OCI-LY1 (cell line): Measurements from ENCODE around the gene CEP95.

Experiments
- H2AFZ ChIP-seq: fragments of 200-600 bp; sonication (generic), shearing (Covaris generic); 2 replicates; pipeline ENCODE4 v1.6.0; 2014; ENCODE audit warnings: antibody characterized with exemption, mild to moderate bottlenecking, low read length
- H3F3A ChIP-seq: fragments of 200-600 bp; sonication (generic), shearing (Covaris generic); 2 replicates; pipeline ENCODE4 v1.6.0; 2014; ENCODE audit warnings: mild to moderate bottlenecking, antibody characterized with exemption, low read length, moderate library complexity; ENCODE audit not compliant: insufficient read depth
- H3K27ac ChIP-seq: fragments of 200-600 bp; sonication (generic); 2 replicates; pipeline ENCODE4 v1.5.1; 2014; ENCODE audit warnings: low read length, mixed run types, mild to moderate bottlenecking, low read depth; ENCODE audit not compliant: poor library complexity, severe bottlenecking
- H3K27me3 ChIP-seq: fragments of 200-600 bp; sonication (generic); 2 replicates; pipeline ENCODE4 v1.6.0; 2014; ENCODE audit warnings: antibody characterized with exemption, mild to moderate bottlenecking, low read length, moderate library complexity; ENCODE audit not compliant: insufficient read depth
- H3K36me3 ChIP-seq: fragments of 200-600 bp; sonication (generic); 2 replicates; pipeline ENCODE4 v1.6.1; 2014; ENCODE audit warnings: mild to moderate bottlenecking, antibody characterized with exemption, low read length, moderate library complexity, mixed read lengths; ENCODE audit not compliant: insufficient read depth
- H3K4me1 ChIP-seq: fragments of 200-600 bp; sonication (generic); 2 replicates; pipeline ENCODE4 v1.5.1; 2014; ENCODE audit warnings: mild to moderate bottlenecking, low read length, moderate library complexity; ENCODE audit not compliant: insufficient read depth, severe bottlenecking
- H3K4me2 ChIP-seq: fragments of 200-600 bp; sonication (generic), shearing (Covaris generic); 2 replicates; pipeline ENCODE4 v1.6.1; 2014; ENCODE audit warnings: low read length
- H3K4me3 ChIP-seq: fragments of 200-600 bp; sonication (generic); 2 replicates; pipeline ENCODE4 v1.5.1; 2014; ENCODE audit warnings: low read length, low read depth, mild to moderate bottlenecking, mixed read lengths; ENCODE audit not compliant: poor library complexity, severe bottlenecking
- H3K79me2 ChIP-seq: fragments of 200-600 bp; shearing (Covaris generic); 2 replicates; pipeline ENCODE4 v1.6.1; 2016; ENCODE audit warnings: mixed run types, low read length, mixed read lengths; ENCODE audit not compliant: insufficient read depth
- H3K9ac ChIP-seq: fragments of 200-600 bp; sonication (generic), shearing (Covaris generic); 2 replicates; pipeline ENCODE4 v1.6.1; 2014; ENCODE audit warnings: mild to moderate bottlenecking, low read length, mixed read lengths
- H3K9me2 ChIP-seq: fragments of 200-600 bp; sonication (generic), shearing (Covaris generic); 2 replicates; pipeline ENCODE4 v1.6.1; 2014; ENCODE audit warnings: low read depth, mild to moderate bottlenecking, low read length, mixed read lengths
- H3K9me3 ChIP-seq: fragments of 200-600 bp; shearing (Covaris generic); 2 replicates; pipeline ENCODE4 v1.6.1; 2014; ENCODE audit warnings: low read length, mixed read lengths
- H4K20me1 ChIP-seq: fragments of 200-600 bp; sonication (generic), shearing (Covaris generic); 2 replicates; pipeline ENCODE4 v1.6.0; 2016; ENCODE audit warnings: mild to moderate bottlenecking, low read length; ENCODE audit not compliant: insufficient read depth
- CTCF ChIP-seq: fragments of 200-600 bp; sonication (generic), shearing (Covaris generic); IDR thresholded peaks from 2 replicates; pipeline ENCODE4 v1.5.1; 2017; ENCODE audit warnings: mild to moderate bottlenecking, antibody characterized with exemption, low read length, moderate library complexity, mixed read lengths
- EZH2 ChIP-seq: fragments of 200-600 bp; sonication (generic), shearing (Covaris generic); IDR thresholded peaks from 2 replicates; pipeline ENCODE4 v1.8.0; 2017; ENCODE audit warnings: borderline replicate concordance, mixed run types, mild to moderate bottlenecking, antibody characterized with exemption, low read length, moderate library complexity, mixed read lengths

Gene CEP95

GRCh38 chr17:64546716-64547115 lies 39.9 kb downstream of the CEP95 start:
- no peaks in the 10 kb centered on the region for H3K9me2 ChIP-seq
- no peaks in the 10 kb centered on the region for H3K4me1 ChIP-seq
- no peak overlapping the region for H3K4me3 ChIP-seq
- no peaks in the 10 kb centered on the region for H3K79me2 ChIP-seq
- no peaks in the 10 kb centered on the region for H3K27me3 ChIP-seq
- no peak overlapping the region for H3K9ac ChIP-seq
- no peaks in the 10 kb centered on the region for H4K20me1 ChIP-seq
- no peak overlapping the region for H3K4me2 ChIP-seq
- TF ChIP-seq EZH2 (no peak), CTCF (no peak)
- H3K27ac ChIP-seq: no peak overlapping the region
- peaks cover 44% of the 10 kb centered on the region; the same call in 1 of the 2 replicates for H3K36me3 ChIP-seq
- H2AFZ ChIP-seq: no peak overlapping the region
- no peaks in the 10 kb centered on the region for H3K9me3 ChIP-seq
- no peaks in the 10 kb centered on the region for H3F3A ChIP-seq

DNA sequence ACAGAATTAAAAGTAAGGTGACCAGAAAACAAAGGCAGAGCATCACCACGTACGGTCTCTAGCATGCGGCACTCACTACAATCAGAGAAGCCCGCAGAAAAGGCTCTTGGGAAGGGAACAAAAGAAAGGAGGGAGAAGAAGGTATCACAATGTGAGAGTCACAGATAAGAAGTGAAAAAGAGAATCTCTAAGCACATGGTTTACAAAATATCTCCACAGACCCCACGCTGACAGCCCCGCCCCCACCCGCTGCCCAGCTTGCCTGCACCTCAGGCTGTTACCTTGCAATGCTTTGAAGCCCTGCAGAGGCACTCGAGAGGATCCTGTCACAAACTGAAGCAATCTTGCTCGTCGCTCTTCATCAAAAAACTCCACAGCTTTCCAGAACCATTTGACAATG lies 40.5 kb downstream of the CEP95 start:
- Histone ChIP-seq H3K4me2 (no peak overlapping the region), H2AFZ (no peak overlapping the region), H3K4me1 (no peaks in the 10 kb centered on the region), H3K79me2 (no peaks in the 10 kb centered on the region), H3K27me3 (no peaks in the 10 kb centered on the region), H3K9me3 (no peaks in the 10 kb centered on the region), H3K27ac (no peak overlapping the region), H3K4me3 (no peak overlapping the region), H3K9me2 (no peaks in the 10 kb centered on the region), H3K36me3 (peaks cover 40% of the 10 kb centered on the region; the same call in 1 of the 2 replicates), H4K20me1 (no peaks in the 10 kb centered on the region), H3K9ac (no peak overlapping the region), H3F3A (no peaks in the 10 kb centered on the region)
- no peak for TF ChIP-seq EZH2
- no peak for TF ChIP-seq CTCF

DNA sequence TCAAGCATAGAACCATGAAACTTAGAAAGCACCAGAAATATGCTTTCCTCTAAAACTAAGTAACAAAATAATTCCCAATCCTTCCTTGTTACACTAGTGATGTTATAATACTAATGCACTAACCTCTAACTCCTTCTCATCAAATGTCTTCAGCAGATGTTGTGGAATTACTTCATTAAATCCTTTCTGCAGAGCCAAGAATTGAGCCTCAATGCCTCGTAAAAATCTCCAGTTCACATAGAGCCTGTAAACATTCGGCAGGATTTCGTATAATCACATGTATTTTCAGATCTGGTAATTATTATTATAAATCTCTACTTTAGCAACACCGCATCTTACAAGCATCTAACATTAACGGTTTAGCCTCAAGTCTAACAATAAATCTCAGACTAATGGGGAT lies 44.7 kb downstream of the CEP95 start:
- H3K4me3 ChIP-seq: no peak overlapping the region
- H3F3A ChIP-seq: no peaks in the 10 kb centered on the region
- no peaks in the 10 kb centered on the region for H3K4me1 ChIP-seq
- H3K9me2 ChIP-seq: no peaks in the 10 kb centered on the region
- no peak for TF ChIP-seq CTCF
- TF ChIP-seq EZH2: no peak
- H3K36me3 ChIP-seq: peaks cover 34% of the 10 kb centered on the region; the same call in 1 of the 2 replicates
- no peak overlapping the region for H3K27ac ChIP-seq
- H4K20me1 ChIP-seq: no peaks in the 10 kb centered on the region
- no peaks in the 10 kb centered on the region for H3K79me2 ChIP-seq
- no peaks in the 10 kb centered on the region for H3K9me3 ChIP-seq
- no peak overlapping the region for H3K4me2 ChIP-seq
- H3K27me3 ChIP-seq: no peaks in the 10 kb centered on the region
- no peak overlapping the region for H3K9ac ChIP-seq
- H2AFZ ChIP-seq: no peak overlapping the region
